DND-41 (cell line): ENCODE measurements around the gene SDR42E1.

ENCODE experiments used
- CTCF ChIP-seq: IDR thresholded peaks from 2 replicates; pipeline ENCODE4 v1.5.1; 2012; ENCODE audit warnings: borderline replicate concordance, low read length, moderate library complexity, mild to moderate bottlenecking; ENCODE audit not compliant: poor library complexity, severe bottlenecking; ENCODE audit errors: extremely low read depth
- EZH2 ChIP-seq: IDR thresholded peaks from 3 replicates; pipeline ENCODE4 v1.6.1; 2012; ENCODE audit warnings: borderline replicate concordance, low read depth, mild to moderate bottlenecking, moderate library complexity, low read length, inconsistent platforms; ENCODE audit not compliant: severe bottlenecking

GRCh38 chr16:82006036-82006435 is 5.2 kb downstream of the SDR42E1 start:
- no peak for TF ChIP-seq CTCF
- TF ChIP-seq EZH2: no peak
